GM12865 (cell line): ENCODE measurements around the gene CENPP.

Experiments used
- DNase-seq: peaks from one replicate; pipeline ENCODE4 v3.0.0; 2010; ENCODE audit warnings: low read depth
- H3K4me3 ChIP-seq: 2 replicates; pipeline ENCODE4 v1.5.1; 2011; ENCODE audit warnings: mild to moderate bottlenecking, low read depth, low read length, control low read depth
- CTCF ChIP-seq: IDR thresholded peaks from 2 replicates; pipeline ENCODE4 v1.5.1; 2011; ENCODE audit warnings: low read length, control low read depth, low read depth, inconsistent platforms; ENCODE audit not compliant: insufficient read depth; ENCODE audit errors: missing control alignments

Gene CENPP

GRCh38 chr9:92607773-92608172, 282.0 kb downstream of the CENPP start:
- TF ChIP-seq CTCF: no peak
- no peak for DNase-seq
- H3K4me3 ChIP-seq: no peak overlapping the region

- no peak for DNase-seq
- no peak for TF ChIP-seq CTCF
- no peak overlapping the region for H3K4me3 ChIP-seq
Measured at GRCh38 chr9:92608241-92608908, 282.6 kb downstream of the CENPP start.

GRCh38 chr9:92608909-92609445, 283.2 kb downstream of the CENPP start:
- no peak for TF ChIP-seq CTCF
- no peak for DNase-seq
- H3K4me3 ChIP-seq: no peak overlapping the region

- no peak for TF ChIP-seq CTCF
- no peak for DNase-seq
- no peak overlapping the region for H3K4me3 ChIP-seq
Measured at GRCh38 chr9:92610470-92611420, 285.0 kb downstream of the CENPP start.

GRCh38 chr9:92611621-92612285, 286.0 kb downstream of the CENPP start:
- no peak for DNase-seq
- H3K4me3 ChIP-seq: no peak overlapping the region
- no peak for TF ChIP-seq CTCF

GRCh38 chr9:92612292-92612691, 286.5 kb downstream of the CENPP start:
- TF ChIP-seq CTCF: no peak

More at GRCh38 chr9:92612292-92612691, 286.5 kb downstream of the CENPP start:
- no peak for DNase-seq
- H3K4me3 ChIP-seq: no peak overlapping the region
